H9 (cell line): ENCODE data around the gene MYMX. TPM values are rescaled to one million over a fixed set of nuclear protein-coding genes. Genes with fewer than 3 reads are reported as not detected.
A peak's percentile ranks its signal among the peaks of the same experiment; 100 is the strongest.

ENCODE experiments used
- DNase-seq: peaks from one replicate; pipeline ENCODE4 v3.0.0-alpha.2; 2017
- H2AFZ ChIP-seq: one replicate; pipeline ENCODE4 v1.6.1; 2013; ENCODE audit warnings: mild to moderate bottlenecking, low read length, control low read depth, moderate library complexity
- H2AK5ac ChIP-seq: 2 replicates; pipeline ENCODE4 v1.6.1; 2013; ENCODE audit warnings: low read length, control low read depth, mixed read lengths; ENCODE audit not compliant: insufficient read length
- H2BK120ac ChIP-seq: one replicate; pipeline ENCODE4 v1.6.1; 2013; ENCODE audit warnings: low read depth, mild to moderate bottlenecking, low read length, control low read depth, inconsistent platforms; ENCODE audit not compliant: poor library complexity, severe bottlenecking
- H2BK12ac ChIP-seq: 2 replicates; pipeline ENCODE4 v1.6.1; 2013; ENCODE audit warnings: low read length, control low read depth, mixed read lengths, low read depth; ENCODE audit not compliant: insufficient read length
- H2BK15ac ChIP-seq: 2 replicates; pipeline ENCODE4 v1.6.1; 2013; ENCODE audit warnings: low read depth, low read length, control low read depth
- H2BK20ac ChIP-seq: one replicate; pipeline ENCODE4 v1.6.1; 2013; ENCODE audit warnings: low read depth, mild to moderate bottlenecking, low read length, control low read depth, inconsistent platforms; ENCODE audit not compliant: poor library complexity, severe bottlenecking
- H2BK5ac ChIP-seq: 2 replicates; pipeline ENCODE4 v1.6.1; 2013; ENCODE audit warnings: low read length, control low read depth, mixed read lengths; ENCODE audit not compliant: insufficient read length
- H3K14ac ChIP-seq: 2 replicates; pipeline ENCODE4 v1.6.1; 2013; ENCODE audit warnings: low read length, control low read depth; ENCODE audit not compliant: insufficient read depth
- H3K18ac ChIP-seq: 2 replicates; pipeline ENCODE4 v1.6.1; 2013; ENCODE audit warnings: low read depth, mild to moderate bottlenecking, mixed read lengths, low read length, control low read depth; ENCODE audit not compliant: insufficient read length
- H3K23ac ChIP-seq: 2 replicates; pipeline ENCODE4 v1.6.1; 2013; ENCODE audit warnings: low read length, control low read depth, mixed read lengths, low read depth; ENCODE audit not compliant: insufficient read length
- H3K23me2 ChIP-seq: 2 replicates; pipeline ENCODE4 v1.6.1; 2013; ENCODE audit warnings: low read depth, mild to moderate bottlenecking, mixed read lengths, low read length, control low read depth; ENCODE audit not compliant: insufficient read length, poor library complexity, severe bottlenecking
- H3K27ac ChIP-seq: 2 replicates; pipeline ENCODE4 v1.5.1; 2013; ENCODE audit warnings: low read length, control low read depth, mixed read lengths, low read depth; ENCODE audit not compliant: insufficient read length
- H3K27me3 ChIP-seq: 2 replicates; pipeline ENCODE4 v1.6.1; 2013; ENCODE audit warnings: low read length, control low read depth, inconsistent platforms; ENCODE audit not compliant: insufficient read depth
- H3K4ac ChIP-seq: 2 replicates; pipeline ENCODE4 v1.6.1; 2013; ENCODE audit warnings: low read depth, mild to moderate bottlenecking, control low read depth, inconsistent platforms, low read length, moderate library complexity
- H3K4me1 ChIP-seq: 2 replicates; pipeline ENCODE4 v1.6.1; 2013; ENCODE audit warnings: low read length, control low read depth, inconsistent platforms; ENCODE audit not compliant: insufficient read depth
- H3K4me2 ChIP-seq: 2 replicates; pipeline ENCODE4 v1.6.1; 2013; ENCODE audit warnings: low read length, control low read depth, mixed read lengths; ENCODE audit not compliant: insufficient read length, insufficient read depth
- H3K56ac ChIP-seq: 2 replicates; pipeline ENCODE4 v1.6.1; 2013; ENCODE audit warnings: low read depth, mild to moderate bottlenecking, mixed read lengths, low read length, control low read depth; ENCODE audit not compliant: insufficient read length
- H3K79me1 ChIP-seq: 2 replicates; pipeline ENCODE4 v1.6.1; 2013; ENCODE audit warnings: low read depth, mild to moderate bottlenecking, moderate library complexity, low read length, control low read depth, inconsistent platforms; ENCODE audit not compliant: insufficient read depth, poor library complexity, severe bottlenecking
- H3K79me2 ChIP-seq: 2 replicates; pipeline ENCODE4 v1.6.1; 2013; ENCODE audit warnings: low read length, control low read depth, inconsistent platforms; ENCODE audit not compliant: insufficient read depth
- H3K9ac ChIP-seq: 2 replicates; pipeline ENCODE4 v1.6.1; 2013; ENCODE audit warnings: low read length, control low read depth, mixed read lengths; ENCODE audit not compliant: insufficient read length; ENCODE audit errors: extremely low read depth
- H3K9me3 ChIP-seq: one replicate; pipeline ENCODE4 v1.6.1; 2013; ENCODE audit warnings: low read depth, low read length, inconsistent platforms; ENCODE audit not compliant: control insufficient read depth
- H3T11ph ChIP-seq: one replicate; pipeline ENCODE4 v1.6.1; 2013; ENCODE audit warnings: mild to moderate bottlenecking, low read length, control low read depth, inconsistent platforms
- H4K20me1 ChIP-seq: one replicate; pipeline ENCODE4 v1.6.1; 2013; ENCODE audit not compliant: control insufficient read depth, insufficient read length, insufficient read depth
- H4K5ac ChIP-seq: 2 replicates; pipeline ENCODE4 v1.6.1; 2013; ENCODE audit warnings: low read depth, mild to moderate bottlenecking, mixed read lengths, low read length, control low read depth; ENCODE audit not compliant: insufficient read length
- H4K8ac ChIP-seq: replicated peaks from 2 replicates; pipeline ENCODE4 v1.6.1; 2013; ENCODE audit warnings: low read length, control low read depth, mixed read lengths, low read depth; ENCODE audit not compliant: insufficient read length
- H4K91ac ChIP-seq: 2 replicates; pipeline ENCODE4 v1.6.1; 2013; ENCODE audit warnings: low read depth, mild to moderate bottlenecking, moderate library complexity, mixed read lengths, low read length, control low read depth; ENCODE audit not compliant: insufficient read length
- H3K27ac Mint-ChIP-seq, 3 experiments: 2 replicates in 2 of 3; 3 replicates in 1 of 3; pipeline ENCODE4 v1.8.0; 2020 to 2021; ENCODE audit warnings: mixed read lengths in 3 of 3, mild to moderate bottlenecking in 1 of 3, moderate library complexity in 1 of 3
- H3K27me3 Mint-ChIP-seq: 2 replicates; pipeline ENCODE4 v1.8.0; 2021; ENCODE audit warnings: low read depth, mild to moderate bottlenecking, moderate library complexity, mixed read lengths
- H3K36me3 Mint-ChIP-seq, 3 experiments: 2 replicates in 2 of 3; 3 replicates in 1 of 3; pipeline ENCODE4 v1.8.0; 2020 to 2021; ENCODE audit warnings: low read depth in 3 of 3, mixed read lengths in 3 of 3; ENCODE audit not compliant: insufficient read depth in 1 of 3
- H3K4me1 Mint-ChIP-seq, 2 experiments: 2 replicates each; pipeline ENCODE4 v1.8.0; 2020; ENCODE audit warnings: mixed read lengths in 2 of 2
- H3K4me3 Mint-ChIP-seq, 2 experiments: 2 replicates in 1 of 2; 3 replicates in 1 of 2; pipeline ENCODE4 v1.8.0; 2020 to 2021; ENCODE audit warnings: mild to moderate bottlenecking in 2 of 2, mixed read lengths in 2 of 2, moderate library complexity in 1 of 2
- H3K9me3 Mint-ChIP-seq, 2 experiments: 2 replicates in 1 of 2; 3 replicates in 1 of 2; pipeline ENCODE4 v1.8.0; 2020; ENCODE audit warnings: mild to moderate bottlenecking in 2 of 2, mixed read lengths in 2 of 2, moderate library complexity in 1 of 2
- CTCF ChIP-seq: fragments of 200-600 bp; sonication (generic); conservative IDR thresholded peaks from 3 replicates; pipeline ENCODE4 v1.8.0; 2021; ENCODE audit warnings: antibody characterized with exemption, mild to moderate bottlenecking
- WGBS: extraction: QIAGEN DNeasy Blood & Tissue Kit; methylation state at CpG from one replicate; pipeline ENCODE4 v1.1.7; 2013; ENCODE audit warnings: missing lambda C conversion rate, low lambda C conversion rate, mixed read lengths; ENCODE audit not compliant: insufficient read length; ENCODE audit errors: extremely low coverage; 5-methylcytosine and 5-hydroxymethylcytosine counted together
- total RNA-seq: library from RNA; stranded (reverse); gene quantifications from 2 replicates; pipeline ENCODE4 v1.2.1, GENCODE V29; 2021

Gene MYMX
- total RNA-seq, 1 experiment from 2014 or later: 1.1 TPM

- Histone ChIP-seq H3K79me2 (peaks cover 17% of the 10 kb centered on the region; the same call in 1 of the 2 replicates), H2BK20ac (no peak overlapping the region), H3K4me1 (peaks cover 24% of the 10 kb centered on the region; the same call in 1 of the 2 replicates), H3T11ph (no peak overlapping the region), H3K27ac (no peak overlapping the region), H3K27me3 (no peaks in the 10 kb centered on the region), H3K79me1 (peaks cover 17% of the 10 kb centered on the region), H3K4ac (no peak overlapping the region), H2BK12ac (no peak overlapping the region), H2BK15ac (no peak overlapping the region), H2AK5ac (no peak overlapping the region), H2BK5ac (no peak overlapping the region), H4K91ac (no peak overlapping the region), H3K9me3 (no peaks in the 10 kb centered on the region), H3K23ac (no peak overlapping the region), H3K14ac (peak overlapping the region; percentile 0; the same call in 1 of the 2 replicates), H3K18ac (no peak overlapping the region), H3K9ac (no peak overlapping the region), H2AFZ (no peak overlapping the region), H3K56ac (no peak overlapping the region), H3K23me2 (peaks cover 22% of the 10 kb centered on the region), H4K8ac (no peak overlapping the region), H3K4me2 (peak overlapping the region; percentile 60), H2BK120ac (no peak overlapping the region), H4K5ac (no peak overlapping the region), H4K20me1 (peaks cover 2% of the 10 kb centered on the region)
- no peak for DNase-seq
- no peak for TF ChIP-seq CTCF
- peaks cover 3 to 5% (median 4%) of the 10 kb centered on the region in 3 experiments; a peak in 4 of 7 replicates for H3K36me3 Mint-ChIP-seq
- H3K4me3 Mint-ChIP-seq: peak overlapping the region; percentile 85 to 96
- WGBS: no CpG with 5 or more reads among the region's 26 CpGs
- H3K27me3 Mint-ChIP-seq: peaks cover 1% of the 10 kb centered on the region; the same call in 1 of the 2 replicates
- H3K27ac Mint-ChIP-seq: peak overlapping the region in 2 of 3 experiments; percentile 69 to 82; a peak in 5 of 7 replicates
- H3K4me1 Mint-ChIP-seq: peaks cover 63 to 70% of the 10 kb centered on the region in 2 experiments
- no peaks in the 10 kb centered on the region; a peak in 1 of 5 replicates for H3K9me3 Mint-ChIP-seq
These were observed 6.0 kb downstream of the MYMX start for GRCh38 chr6:44222486-44223318.
